HFF-Myc (cell line): ENCODE measurements around the gene IFI30.

Source experiments
- DNase-seq: peaks from one replicate; pipeline ENCODE4 v3.0.0-alpha.2; 2011; ENCODE audit warnings: low read depth; ENCODE audit errors: extremely low read depth
- H3K4me3 ChIP-seq: replicated peaks from 2 replicates; pipeline ENCODE4 v1.5.1; 2011; ENCODE audit warnings: low read depth, mild to moderate bottlenecking, control low read depth, low read length
- CTCF ChIP-seq: IDR thresholded peaks from 2 replicates; pipeline ENCODE4 v1.5.1; 2012; ENCODE audit warnings: mild to moderate bottlenecking, low read depth, low read length, control low read depth; ENCODE audit errors: missing control alignments

The IFI30 gene

GRCh38 chr19:18218600-18218999 lies 45.0 kb downstream of the IFI30 start:
- no peak for DNase-seq
- H3K4me3 ChIP-seq: no peak overlapping the region
- no peak for TF ChIP-seq CTCF

DNA sequence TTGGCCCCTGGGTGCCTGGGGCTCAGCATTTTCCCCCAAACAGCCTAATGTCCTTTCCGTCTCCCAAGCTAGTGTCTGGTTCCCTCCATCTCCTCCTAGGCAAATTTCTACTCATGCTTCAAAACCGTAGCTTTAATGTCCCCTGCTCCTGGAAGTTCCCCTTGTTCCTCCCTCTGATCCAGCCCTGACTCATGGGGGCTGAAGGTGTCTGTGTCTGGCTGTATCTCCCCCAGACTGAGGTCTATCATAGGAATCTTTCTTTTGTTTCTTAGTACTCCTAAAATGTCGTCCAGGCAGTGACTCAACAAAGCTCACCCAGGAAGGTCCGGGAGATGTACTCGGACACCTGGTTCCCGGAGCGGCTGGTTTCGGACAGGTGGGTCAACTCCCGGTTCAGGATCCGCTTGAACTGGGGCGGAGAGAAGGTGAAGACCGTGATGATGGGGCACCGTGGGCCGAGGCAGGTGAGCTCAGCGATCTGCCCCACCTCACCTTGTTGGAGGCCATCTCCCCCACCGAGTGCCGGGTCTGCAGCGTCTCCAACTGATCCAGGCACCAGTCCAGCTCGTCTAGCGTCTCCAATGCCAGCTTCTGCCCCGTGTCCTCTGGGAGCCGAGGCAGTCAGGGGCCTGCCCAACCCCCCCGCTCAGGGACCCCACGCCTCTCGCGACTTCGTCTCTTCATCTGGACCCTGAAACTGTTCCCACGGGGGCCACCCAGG lies 46.5 kb downstream of the IFI30 start:
- no peak overlapping the region for H3K4me3 ChIP-seq
- no peak for TF ChIP-seq CTCF
- no peak for DNase-seq

DNA sequence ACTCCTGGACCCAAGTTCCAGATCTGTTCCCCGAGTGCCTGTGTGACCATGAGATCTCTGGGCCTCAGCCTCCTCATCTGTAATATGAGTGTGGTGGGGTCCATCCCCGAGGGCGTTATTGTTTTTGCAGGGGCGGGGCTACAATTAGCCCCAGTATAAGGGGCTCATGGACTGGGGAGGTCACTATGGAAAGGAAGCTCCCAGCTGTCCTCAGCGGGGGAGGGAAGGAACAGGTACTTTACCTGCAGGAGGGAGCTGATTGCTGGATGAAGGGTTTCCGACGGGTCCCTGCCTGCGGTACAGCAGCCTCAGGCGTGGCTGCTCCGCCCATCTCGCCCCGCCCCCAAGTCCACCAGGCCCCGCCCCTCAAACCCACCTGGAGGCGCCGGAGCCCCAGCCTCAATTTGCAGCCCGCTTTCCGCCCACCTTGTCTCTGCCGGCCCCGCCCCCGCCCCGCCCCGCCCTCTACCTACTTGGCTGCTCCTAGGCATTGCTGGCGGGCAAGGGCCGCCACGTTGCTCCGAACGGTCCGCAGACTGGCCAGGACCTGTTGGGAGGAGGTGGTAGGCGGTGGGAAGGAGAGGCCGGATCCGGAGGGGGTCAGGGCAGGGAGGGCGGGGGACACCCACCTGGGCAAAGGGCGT lies 47.1 kb downstream of the IFI30 start:
- TF ChIP-seq CTCF: no peak
- H3K4me3 ChIP-seq: no peak overlapping the region
- DNase-seq: no peak

DNA sequence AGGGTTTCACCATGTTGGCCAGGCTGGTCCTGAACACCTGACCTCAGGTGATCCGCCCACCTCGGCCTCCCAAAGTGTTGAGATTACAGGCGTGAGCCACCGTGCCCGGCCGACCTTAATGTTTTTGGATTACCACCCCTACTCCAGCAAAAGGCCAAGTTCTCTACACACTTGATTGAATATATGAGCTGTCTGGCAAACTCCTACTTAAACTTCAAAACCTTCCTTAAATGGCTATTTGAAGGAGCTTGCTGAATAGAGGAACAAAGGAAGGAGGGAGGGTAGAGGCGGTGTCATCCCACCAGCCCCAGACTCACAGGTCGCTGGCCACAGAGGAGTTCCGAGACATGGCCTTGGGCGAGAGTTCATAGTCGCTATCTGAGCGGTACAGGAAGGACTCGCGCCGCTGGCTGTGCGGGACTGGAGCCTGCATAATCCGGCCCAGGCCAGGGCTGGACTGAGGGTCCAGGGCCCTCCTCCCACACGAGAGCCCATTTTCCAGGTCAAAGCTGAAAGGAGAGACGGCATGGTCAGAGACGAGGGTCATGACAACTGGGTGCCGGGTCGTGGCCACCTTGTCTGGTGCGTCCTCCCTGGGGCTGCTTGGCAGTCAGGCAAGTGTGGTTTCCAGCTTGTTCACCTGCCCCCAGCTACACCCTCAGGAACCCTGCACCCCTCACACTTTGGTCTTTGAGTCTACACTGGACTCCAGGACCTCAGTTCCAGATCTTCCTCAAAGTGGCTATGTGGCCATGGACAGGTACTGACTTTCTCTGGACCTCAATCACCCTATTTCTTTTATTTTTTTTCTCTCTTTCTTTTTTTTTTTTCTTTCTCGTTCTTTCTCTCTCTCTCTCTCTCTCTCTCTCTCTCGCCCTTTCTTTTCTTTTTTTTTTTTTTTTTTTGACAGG lies 48.5 kb downstream of the IFI30 start:
- H3K4me3 ChIP-seq: no peak overlapping the region
- no peak for DNase-seq
- TF ChIP-seq CTCF: no peak

GRCh38 chr19:18223860-18224524 lies 50.4 kb downstream of the IFI30 start:
- no peak for DNase-seq
- TF ChIP-seq CTCF: no peak
- peak overlapping the region; percentile 26; the same call in 1 of the 2 replicates for H3K4me3 ChIP-seq
